GM21619 (cell line): Measurements from ENCODE around the gene EVC2.

Experiments used
- ATAC-seq: cut with Tn5 transposase; IDR thresholded peaks from one replicate; pipeline ENCODE4 v1.9.1; 2021; ENCODE audit not compliant: unreplicated experiment

The EVC2 gene

GRCh38 chr4:5572114-5572513, 136.2 kb downstream of the EVC2 start:
- ATAC-seq = no peak

GRCh38 chr4:5571646-5572045, 136.7 kb downstream of the EVC2 start:
- ATAC-seq = no peak

GRCh38 chr4:5569451-5569850, 138.9 kb downstream of the EVC2 start:
- no peak for ATAC-seq

- no peak for ATAC-seq
Observed at GRCh38 chr4:5568931-5569330, 139.4 kb downstream of the EVC2 start.

GRCh38 chr4:5568336-5568735, 140.0 kb downstream of the EVC2 start:
- ATAC-seq = no peak

GRCh38 chr4:5566991-5567390, 141.4 kb downstream of the EVC2 start:
- ATAC-seq = no peak

- ATAC-seq = no peak
Observed at GRCh38 chr4:5566526-5566925, 141.8 kb downstream of the EVC2 start.

- no peak for ATAC-seq
Observed at GRCh38 chr4:5563856-5564255, 144.5 kb downstream of the EVC2 start.

GRCh38 chr4:5562476-5562875, 145.9 kb downstream of the EVC2 start:
- no peak for ATAC-seq

GRCh38 chr4:5561286-5561685, 147.1 kb downstream of the EVC2 start:
- no peak for ATAC-seq

- ATAC-seq = no peak
Observed at GRCh38 chr4:5558502-5558901, 149.9 kb downstream of the EVC2 start.

- ATAC-seq = no peak
Observed at GRCh38 chr4:5554376-5554775, 154.0 kb downstream of the EVC2 start.

GRCh38 chr4:5553801-5554200, 154.6 kb downstream of the EVC2 start:
- ATAC-seq = no peak

- ATAC-seq = no peak
Observed at GRCh38 chr4:5552451-5552850, 155.9 kb downstream of the EVC2 start.

GRCh38 chr4:5547651-5548249, 160.6 kb downstream of the EVC2 start:
- no peak for ATAC-seq

GRCh38 chr4:5545271-5545670, 163.1 kb downstream of the EVC2 start:
- ATAC-seq = no peak

GRCh38 chr4:5544762-5545161, 163.6 kb downstream of the EVC2 start:
- no peak for ATAC-seq

GRCh38 chr4:5543681-5544080, 164.7 kb downstream of the EVC2 start:
- ATAC-seq = no peak

GRCh38 chr4:5541169-5541568, 167.2 kb downstream of the EVC2 start:
- ATAC-seq = no peak

GRCh38 chr4:5539584-5539983, 168.8 kb downstream of the EVC2 start:
- ATAC-seq = no peak

GRCh38 chr4:5532100-5532499, 176.3 kb downstream of the EVC2 start:
- ATAC-seq = no peak

- ATAC-seq = no peak
Observed at GRCh38 chr4:5528031-5528436, 180.3 kb downstream of the EVC2 start.

GRCh38 chr4:5527211-5527610, 181.1 kb downstream of the EVC2 start:
- ATAC-seq = no peak
